Lung (tissue), 12 donors: ENCODE measurements around the gene LMO3. TPM values are rescaled to one million over a fixed set of nuclear protein-coding genes. Genes with fewer than 3 reads are reported as not detected.

Source experiments
- ATAC-seq: fragments of 200-7000 bp; cut with Tn5 transposase; one replicate; pipeline ENCODE4 v1.9.1; 2020; ENCODE audit warnings: moderate number of reproducible peaks; ENCODE audit not compliant: insufficient read depth, low FRiP score
- DNase-seq, 3 donors: peaks; one replicate each; pipeline ENCODE4 v3.0.0-alpha.2; 2013 to 2017
- H3K27ac ChIP-seq, 2 donors: one replicate each; pipeline ENCODE4 v1.5.1; 2013; ENCODE audit warnings: mild to moderate bottlenecking in 2 of 2, moderate library complexity in 2 of 2, control low read depth in 1 of 2, inconsistent platforms in 1 of 2, low read depth in 1 of 2, low read length in 1 of 2
- H3K27me3 ChIP-seq, 3 donors: one replicate each; pipeline ENCODE4 v1.5.1; 2013; ENCODE audit warnings: low read length in 2 of 3; ENCODE audit not compliant: control insufficient read depth in 3 of 3, insufficient read depth in 3 of 3
- H3K36me3 ChIP-seq, 4 donors: one replicate each; pipeline ENCODE4 v1.5.1; 2013; ENCODE audit warnings: low read length in 4 of 4, mild to moderate bottlenecking in 1 of 4, moderate library complexity in 1 of 4; ENCODE audit not compliant: control insufficient read depth in 4 of 4, insufficient read depth in 4 of 4
- H3K4me1 ChIP-seq, 5 donors: one replicate each; pipeline ENCODE4 v1.5.1; 2013; ENCODE audit warnings: low read length in 5 of 5, mild to moderate bottlenecking in 2 of 5, moderate library complexity in 1 of 5; ENCODE audit not compliant: control insufficient read depth in 5 of 5, insufficient read depth in 5 of 5
- H3K4me3 ChIP-seq: one replicate; pipeline ENCODE4 v1.5.1; 2013; ENCODE audit warnings: mild to moderate bottlenecking, control low read depth, moderate library complexity
- H3K9ac ChIP-seq, 2 donors: one replicate each; pipeline ENCODE4 v1.5.1; 2013; ENCODE audit warnings: low read length in 2 of 2, control low read depth in 1 of 2; ENCODE audit not compliant: insufficient read depth in 1 of 2
- H3K9me3 ChIP-seq, 4 donors: one replicate each; pipeline ENCODE4 v1.5.1; 2013; ENCODE audit warnings: low read length in 3 of 4, mild to moderate bottlenecking in 1 of 4, moderate library complexity in 1 of 4; ENCODE audit not compliant: control insufficient read depth in 4 of 4, insufficient read depth in 3 of 4
- WGBS, 2 donors: extraction: QIAGEN DNeasy Blood & Tissue Kit; methylation state at CpG; one replicate each; pipeline ENCODE4 v1.1.7; 2013; 5-methylcytosine and 5-hydroxymethylcytosine counted together
- polyA plus RNA-seq, 2 donors: library from polyadenylated mRNA; stranded (reverse); fragments of 200-250 nt; gene quantifications; one replicate each; pipeline ENCODE4 v1.2.1, GENCODE V29; 2013
- total RNA-seq, 2 donors: library from RNA; depleted of rRNA in 1 of 2; stranded (reverse); fragments of >200 nt in 1 of 2; gene quantifications; one replicate each; pipeline ENCODE4 v1.2.1, GENCODE V29; 2014 to 2021
- TF ChIP-seq, protein P1 (sequence below): IDR thresholded peaks from 2 replicates; pipeline ENCODE4 v1.5.1; 2012; ENCODE audit warnings: mild to moderate bottlenecking; ENCODE audit errors: control extremely low read depth, extremely low read depth
- donor health status: control.
- donor health status: control.
- donor health status: Bipolar disorder and iron deficiency.
- donor health status: healthy.
- donor health status: DM: yes; HTN: yes; CAD: no.

LMO3 gene
- total and polyA plus RNA-seq, 4 donors: 54.0 to 176 (median 137) TPM

GRCh38 chr12:16593546-16593945 is 12.4 kb downstream of the LMO3 start:
- no peaks in the 10 kb centered on the region for H3K27me3 ChIP-seq
- no peaks in the 10 kb centered on the region for H3K9me3 ChIP-seq
- ATAC-seq (no peak), DNase-seq (no peak)
- H3K4me1 ChIP-seq: no peaks in the 10 kb centered on the region
- no peak overlapping the region for H3K9ac ChIP-seq
- TF ChIP-seq, protein P1, sequence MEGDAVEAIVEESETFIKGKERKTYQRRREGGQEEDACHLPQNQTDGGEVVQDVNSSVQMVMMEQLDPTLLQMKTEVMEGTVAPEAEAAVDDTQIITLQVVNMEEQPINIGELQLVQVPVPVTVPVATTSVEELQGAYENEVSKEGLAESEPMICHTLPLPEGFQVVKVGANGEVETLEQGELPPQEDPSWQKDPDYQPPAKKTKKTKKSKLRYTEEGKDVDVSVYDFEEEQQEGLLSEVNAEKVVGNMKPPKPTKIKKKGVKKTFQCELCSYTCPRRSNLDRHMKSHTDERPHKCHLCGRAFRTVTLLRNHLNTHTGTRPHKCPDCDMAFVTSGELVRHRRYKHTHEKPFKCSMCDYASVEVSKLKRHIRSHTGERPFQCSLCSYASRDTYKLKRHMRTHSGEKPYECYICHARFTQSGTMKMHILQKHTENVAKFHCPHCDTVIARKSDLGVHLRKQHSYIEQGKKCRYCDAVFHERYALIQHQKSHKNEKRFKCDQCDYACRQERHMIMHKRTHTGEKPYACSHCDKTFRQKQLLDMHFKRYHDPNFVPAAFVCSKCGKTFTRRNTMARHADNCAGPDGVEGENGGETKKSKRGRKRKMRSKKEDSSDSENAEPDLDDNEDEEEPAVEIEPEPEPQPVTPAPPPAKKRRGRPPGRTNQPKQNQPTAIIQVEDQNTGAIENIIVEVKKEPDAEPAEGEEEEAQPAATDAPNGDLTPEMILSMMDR: no peak
- WGBS, 2 donors: 31 to 43% methylated on average over 2 of the region's 2 CpGs
- no peak overlapping the region for H3K4me3 ChIP-seq
- H3K36me3 ChIP-seq: no peaks in the 10 kb centered on the region
- H3K27ac ChIP-seq: no peak overlapping the region

DNA sequence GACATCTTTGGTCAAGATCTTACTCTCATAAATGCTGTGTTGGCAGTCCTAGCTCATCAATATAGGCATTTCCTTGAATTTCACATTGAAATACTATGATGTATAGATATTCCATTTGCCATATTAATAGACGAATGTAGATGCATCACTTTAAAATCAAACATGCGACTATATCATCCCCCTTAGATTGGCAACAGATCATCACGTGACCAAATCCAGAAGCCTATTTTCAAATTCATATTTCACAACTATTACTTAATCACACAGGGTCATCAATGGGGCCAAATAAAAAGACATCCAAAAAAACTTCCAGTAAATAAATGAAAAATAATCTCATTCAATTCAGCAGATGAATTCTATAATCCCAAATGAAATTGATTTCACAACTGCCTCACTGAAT is 15.3 kb downstream of the LMO3 start:
- DNase-seq (no peak), ATAC-seq (no peak)
- Histone ChIP-seq H3K27me3 (no peaks in the 10 kb centered on the region), H3K27ac (no peak overlapping the region), H3K4me1 (no peaks in the 10 kb centered on the region), H3K4me3 (no peak overlapping the region), H3K9me3 (no peaks in the 10 kb centered on the region), H3K36me3 (no peaks in the 10 kb centered on the region), H3K9ac (no peak overlapping the region)
- 82 to 86% methylated on average over 3 of the region's 3 CpGs for WGBS, 2 donors
- TF ChIP-seq, protein P1: no peak

DNA sequence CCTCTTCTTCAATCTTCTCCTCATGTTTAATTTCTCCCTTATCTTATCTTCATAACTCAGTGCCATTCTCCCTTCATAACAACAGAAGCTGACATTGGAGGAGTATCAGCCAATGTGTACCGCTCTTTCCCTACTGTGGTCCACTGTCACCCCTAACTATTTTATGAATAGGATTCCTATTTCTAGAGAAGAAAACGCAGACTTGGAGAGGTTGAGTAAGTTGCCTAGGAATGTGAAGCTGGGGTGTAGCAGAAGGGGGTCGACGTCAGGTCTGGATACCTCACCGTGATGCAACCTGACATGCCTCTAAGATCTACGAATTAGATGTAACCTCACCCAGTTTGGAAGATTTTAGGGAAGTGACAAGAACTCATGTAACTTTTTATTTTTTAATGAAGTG is 17.1 kb downstream of the LMO3 start:
- Histone ChIP-seq H3K4me1 (no peaks in the 10 kb centered on the region), H3K9me3 (no peaks in the 10 kb centered on the region), H3K36me3 (no peaks in the 10 kb centered on the region), H3K9ac (no peak overlapping the region), H3K4me3 (no peak overlapping the region), H3K27ac (no peak overlapping the region), H3K27me3 (no peaks in the 10 kb centered on the region)
- TF ChIP-seq, protein P1: no peak
- 77 to 78% methylated on average over 6 of the region's 6 CpGs for WGBS, 2 donors
- ATAC-seq (no peak), DNase-seq (no peak)

DNA sequence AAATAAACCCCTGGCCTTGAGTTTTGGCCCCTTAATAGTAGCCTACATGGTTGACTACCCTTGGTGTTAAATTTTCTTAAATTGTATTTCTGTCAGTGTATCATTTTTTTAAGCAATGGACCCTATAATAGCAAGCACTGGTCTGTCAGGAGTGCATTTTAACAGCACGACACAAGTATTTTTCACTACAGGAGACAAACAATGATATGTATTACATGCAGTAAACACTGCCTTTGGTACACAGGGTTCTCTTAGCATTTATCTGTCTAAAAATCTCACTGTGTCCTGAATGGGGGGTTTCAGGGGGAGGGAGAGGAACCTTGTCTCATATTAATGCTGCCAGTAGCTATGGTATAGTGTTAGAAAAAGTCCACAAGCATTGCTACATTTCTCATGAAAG is 18.4 kb downstream of the LMO3 start:
- TF ChIP-seq, protein P1: no peak
- Histone ChIP-seq H3K4me1 (no peaks in the 10 kb centered on the region), H3K27ac (no peak overlapping the region), H3K9me3 (no peaks in the 10 kb centered on the region), H3K27me3 (no peaks in the 10 kb centered on the region), H3K36me3 (no peaks in the 10 kb centered on the region), H3K9ac (no peak overlapping the region), H3K4me3 (no peak overlapping the region)
- no peak for DNase-seq
- no peak for ATAC-seq
- WGBS, 2 donors: 53 to 89% methylated on average over 1 of the region's 1 CpG
